AG04449 (cell line): ENCODE measurements around the gene ZNF775.

ENCODE experiments used
- CTCF ChIA-PET: fragments of 350-600 bp; formaldehyde crosslinking; extraction: SDS; loops from one replicate; lab custom pipeline; 2021; ENCODE audit warnings: antibody characterized with exemption; lab: Yijun Ruan, JAX
- POLR2A ChIA-PET: fragments of 400-600, 350-600 bp; formaldehyde crosslinking; extraction: SDS; loops from one replicate; lab custom pipeline; 2020; ENCODE audit warnings: antibody characterized with exemption, inconsistent platforms; lab: Yijun Ruan, JAX
- DNase-seq: peaks from one replicate; pipeline ENCODE4 v3.0.0-alpha.2; 2010; ENCODE audit warnings: low read depth, low spot score
- H3K4me3 ChIP-seq: 2 replicates; pipeline ENCODE4 v1.5.1; 2011; ENCODE audit warnings: low read depth, mild to moderate bottlenecking, control low read depth, low read length
- CTCF ChIP-seq: IDR thresholded peaks from one replicate; pipeline ENCODE4 v1.5.1; 2011; ENCODE audit warnings: mild to moderate bottlenecking, moderate library complexity, low read length, control low read depth, inconsistent platforms; ENCODE audit not compliant: insufficient read depth; ENCODE audit errors: missing control alignments

ZNF775 gene

GRCh38 chr7:150403376-150404171, 24.4 kb downstream of the ZNF775 start:
- TF ChIP-seq CTCF = no peak
- ChIA-PET CTCF (interaction anchor here (0.6 to 5.1 kb wide), 7 partner anchors 10 to 1169 kb away, joined by 3 to 28 read pairs (median 3); partner anchors contain the start of gene REPIN1), POLR2A (interaction anchor here (1.1 to 1.3 kb wide), 2 partner anchors 24 to 35 kb away, joined by 3 to 4 read pairs; partner anchors contain the start of gene REPIN1)
- no peak overlapping the region for H3K4me3 ChIP-seq
- DNase-seq = no peak

- POLR2A ChIA-PET = interaction anchor here (0.5 to 1.3 kb wide), 3 partner anchors 13 to 36 kb away, joined by 3 to 4 read pairs (median 3); partner anchors contain the start of gene REPIN1
- TF ChIP-seq CTCF = no peak
- CTCF ChIA-PET = interaction anchor here (0.6 to 5.1 kb wide), 8 partner anchors 11 to 35 kb away, joined by 3 to 28 read pairs (median 4); partner anchors contain the start of gene REPIN1
- DNase-seq = no peak
- peak overlapping the region; percentile 68 for H3K4me3 ChIP-seq
Measured at GRCh38 chr7:150404172-150404804, 25.2 kb downstream of the ZNF775 start.

DNA sequence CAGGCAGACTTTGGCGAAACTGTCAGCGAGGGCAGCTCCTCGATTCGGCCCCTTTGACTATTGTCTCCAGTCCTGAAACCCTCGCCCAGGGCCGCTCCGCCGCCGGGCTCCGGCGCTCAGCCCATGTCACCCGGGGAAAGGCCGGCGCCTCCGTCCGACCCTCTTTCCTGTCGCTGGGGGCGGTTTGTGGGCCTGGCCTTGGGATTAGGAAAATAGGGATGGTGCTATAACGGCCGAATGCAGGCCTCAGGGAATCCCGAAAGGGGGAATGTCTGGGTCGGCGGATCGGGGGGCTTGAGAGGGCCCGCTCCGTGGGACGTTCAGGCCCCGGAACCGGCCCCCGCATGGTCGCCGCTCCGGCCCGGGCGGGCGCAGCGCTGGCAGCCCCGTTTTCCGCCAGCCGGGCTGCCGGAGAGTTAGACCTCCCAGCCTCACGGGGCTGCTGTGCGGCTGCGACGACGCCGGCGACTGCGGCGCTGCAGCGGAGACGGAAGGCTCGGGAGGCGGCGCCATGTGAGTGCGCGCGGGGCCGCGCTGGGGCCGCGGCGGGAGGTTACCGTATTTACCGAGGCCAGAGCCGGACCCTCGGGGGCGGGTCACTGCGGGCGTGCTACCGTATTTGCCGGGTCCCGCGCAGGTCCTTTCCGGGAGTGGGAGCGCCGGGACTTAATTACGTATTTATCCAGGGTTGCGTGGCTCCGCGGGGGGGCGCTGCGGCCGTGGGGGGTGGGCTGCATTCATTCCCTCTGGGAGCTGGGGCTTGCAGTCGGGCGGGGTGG, 25.9 kb downstream of the ZNF775 start:
- TF ChIP-seq CTCF = peak; percentile 25
- DNase-seq = peak; percentile 37
- CTCF ChIA-PET = interaction anchor here (0.5 to 6.0 kb wide), 13 partner anchors 11 to 1088 kb away, joined by 3 to 39 read pairs (median 3); partner anchors contain the start of gene REPIN1
- POLR2A ChIA-PET = interaction anchor here (0.5 to 2.0 kb wide), 5 partner anchors 13 to 573 kb away, joined by 3 to 10 read pairs (median 3); partner anchors contain the start of gene REPIN1
- H3K4me3 ChIP-seq = peak overlapping the region; percentile 68

GRCh38 chr7:150405584-150406311, 26.6 kb downstream of the ZNF775 start:
- no peak for DNase-seq
- ChIA-PET POLR2A (interaction anchor here (0.6 to 2.0 kb wide), 2 partner anchors 37 to 573 kb away, joined by 3 to 10 read pairs; partner anchors contain the start of gene REPIN1), CTCF (interaction anchor here (0.5 to 6.0 kb wide), 9 partner anchors 9 to 1088 kb away, joined by 3 to 39 read pairs (median 3); partner anchors contain the start of gene REPIN1)

More at GRCh38 chr7:150405584-150406311, 26.6 kb downstream of the ZNF775 start:
- H3K4me3 ChIP-seq = peak overlapping the region; percentile 68
- TF ChIP-seq CTCF = no peak
